Uterus (tissue), 2 donors: ENCODE results near the gene ZSWIM5.
"Not testable (repeated sequence)": the region's sequence is repeated elsewhere in the genome, so short reads cannot be mapped to it uniquely, and the experiment has no call there.

Experiments used
- POLR2A ChIP-seq, 2 donors: fragments of 450-650 bp; IDR thresholded peaks; one replicate each; pipeline ENCODE4 v1.6.1; 2016; ENCODE audit warnings: antibody characterized with exemption in 2 of 2, mild to moderate bottlenecking in 1 of 2, moderate library complexity in 1 of 2
- TF ChIP-seq, protein P1 (sequence below), 4 experiments: fragments of 200-600 bp in 2 of 4; fragments of 450-650 bp in 2 of 4; sonication (generic) in 2 of 4; IDR thresholded peaks; one replicate each; pipeline ENCODE4 v1.5.1; 2016 to 2019; ENCODE audit warnings: antibody characterized with exemption in 4 of 4, mild to moderate bottlenecking in 2 of 4, moderate library complexity in 1 of 4

DNA sequence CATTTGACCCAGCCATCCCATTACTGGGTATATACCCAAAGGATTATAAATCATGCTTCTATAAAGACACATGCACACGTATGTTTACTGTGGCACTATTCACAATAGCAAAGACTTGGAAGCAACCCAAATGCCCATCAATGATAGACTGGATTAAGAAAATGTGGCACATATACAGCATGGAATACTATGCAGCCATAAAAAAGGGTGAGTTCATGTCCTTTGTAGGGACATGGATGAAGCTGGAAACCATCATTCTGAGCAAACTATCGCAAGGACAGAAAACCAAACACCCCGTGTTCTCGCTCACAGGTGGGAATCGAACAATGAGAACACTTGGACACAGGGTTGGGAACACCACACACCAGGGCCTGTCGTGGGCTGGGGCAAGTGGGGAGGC lies 38.5 kb downstream of the ZSWIM5 start:
- TF ChIP-seq, protein P1, sequence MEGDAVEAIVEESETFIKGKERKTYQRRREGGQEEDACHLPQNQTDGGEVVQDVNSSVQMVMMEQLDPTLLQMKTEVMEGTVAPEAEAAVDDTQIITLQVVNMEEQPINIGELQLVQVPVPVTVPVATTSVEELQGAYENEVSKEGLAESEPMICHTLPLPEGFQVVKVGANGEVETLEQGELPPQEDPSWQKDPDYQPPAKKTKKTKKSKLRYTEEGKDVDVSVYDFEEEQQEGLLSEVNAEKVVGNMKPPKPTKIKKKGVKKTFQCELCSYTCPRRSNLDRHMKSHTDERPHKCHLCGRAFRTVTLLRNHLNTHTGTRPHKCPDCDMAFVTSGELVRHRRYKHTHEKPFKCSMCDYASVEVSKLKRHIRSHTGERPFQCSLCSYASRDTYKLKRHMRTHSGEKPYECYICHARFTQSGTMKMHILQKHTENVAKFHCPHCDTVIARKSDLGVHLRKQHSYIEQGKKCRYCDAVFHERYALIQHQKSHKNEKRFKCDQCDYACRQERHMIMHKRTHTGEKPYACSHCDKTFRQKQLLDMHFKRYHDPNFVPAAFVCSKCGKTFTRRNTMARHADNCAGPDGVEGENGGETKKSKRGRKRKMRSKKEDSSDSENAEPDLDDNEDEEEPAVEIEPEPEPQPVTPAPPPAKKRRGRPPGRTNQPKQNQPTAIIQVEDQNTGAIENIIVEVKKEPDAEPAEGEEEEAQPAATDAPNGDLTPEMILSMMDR (IDR thresholded peaks at IDR 0.05), result not testable (repeated sequence)
- not testable (repeated sequence) for TF ChIP-seq POLR2A (IDR thresholded peaks at IDR 0.05)
